ENCODE measurements around the gene FGD4. TPM values are rescaled to one million over a fixed set of nuclear protein-coding genes. Genes with fewer than 3 reads are reported as not detected.

FGD4 gene
- total RNA-seq, 2 donors from 2014 or later: 36.3 to 54.4 TPM

- Histone ChIP-seq H3K9me3 (no peaks in the 10 kb centered on the region), H3K27ac (no peak overlapping the region), H3K4me3 (no peak overlapping the region), H3K36me3 (replicated peaks in 1 of 2; ENCODE audit: insufficient read depth in 1 of 2, low read depth in 2 of 2) (no peaks in the 10 kb centered on the region), H3K27me3 (no peaks in the 10 kb centered on the region), H3K4me1 (no peaks in the 10 kb centered on the region)
- 89 to 93% methylated on average over 3 of the region's 3 CpGs for WGBS, 2 donors
- ATAC-seq: no peak
- no peak for TF ChIP-seq POLR2A (IDR thresholded peaks at IDR 0.05)
- TF ChIP-seq CTCF (IDR thresholded peaks at IDR 0.05): no peak
- no peak for DNase-seq
- intact Hi-C loops (cut with DNase I): no loop called here
Measured at GRCh38 chr12:32647275-32647674, 247.9 kb downstream of the FGD4 start.

DNA sequence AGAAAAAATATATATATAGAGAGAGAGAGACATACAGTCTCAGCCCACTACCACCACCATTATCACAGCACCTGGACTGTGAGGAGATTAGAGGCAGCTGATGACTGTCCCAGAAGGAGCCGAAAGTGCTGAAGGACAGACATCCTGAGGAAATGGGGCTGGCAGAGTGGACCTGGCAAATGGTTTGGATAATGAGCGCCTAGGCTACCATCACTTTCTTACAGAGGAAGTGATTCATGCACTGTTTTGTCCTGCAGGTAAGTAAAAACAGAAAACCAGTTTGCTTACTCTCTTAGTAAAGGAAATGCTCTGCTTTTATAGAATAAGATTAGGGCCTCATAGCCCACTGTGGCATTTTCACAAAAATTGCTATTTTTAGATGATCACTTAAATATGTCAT, 251.2 kb downstream of the FGD4 start:
- Histone ChIP-seq H3K4me1 (no peaks in the 10 kb centered on the region), H3K9me3 (no peaks in the 10 kb centered on the region), H3K27me3 (no peaks in the 10 kb centered on the region), H3K27ac (no peak overlapping the region), H3K36me3 (replicated peaks in 1 of 2; ENCODE audit: insufficient read depth in 1 of 2, low read depth in 2 of 2) (no peaks in the 10 kb centered on the region), H3K4me3 (no peak overlapping the region)
- no peak for ATAC-seq
- WGBS, 2 donors: 50 to 72% methylated on average over 2 of the region's 2 CpGs
- intact Hi-C loops (cut with DNase I): loop anchor here (10.0 kb wide), 1 partner anchor 196 kb away; no protein-coding TSS in a partner anchor
- no peak for TF ChIP-seq POLR2A (IDR thresholded peaks at IDR 0.05)
- DNase-seq: no peak

DNA sequence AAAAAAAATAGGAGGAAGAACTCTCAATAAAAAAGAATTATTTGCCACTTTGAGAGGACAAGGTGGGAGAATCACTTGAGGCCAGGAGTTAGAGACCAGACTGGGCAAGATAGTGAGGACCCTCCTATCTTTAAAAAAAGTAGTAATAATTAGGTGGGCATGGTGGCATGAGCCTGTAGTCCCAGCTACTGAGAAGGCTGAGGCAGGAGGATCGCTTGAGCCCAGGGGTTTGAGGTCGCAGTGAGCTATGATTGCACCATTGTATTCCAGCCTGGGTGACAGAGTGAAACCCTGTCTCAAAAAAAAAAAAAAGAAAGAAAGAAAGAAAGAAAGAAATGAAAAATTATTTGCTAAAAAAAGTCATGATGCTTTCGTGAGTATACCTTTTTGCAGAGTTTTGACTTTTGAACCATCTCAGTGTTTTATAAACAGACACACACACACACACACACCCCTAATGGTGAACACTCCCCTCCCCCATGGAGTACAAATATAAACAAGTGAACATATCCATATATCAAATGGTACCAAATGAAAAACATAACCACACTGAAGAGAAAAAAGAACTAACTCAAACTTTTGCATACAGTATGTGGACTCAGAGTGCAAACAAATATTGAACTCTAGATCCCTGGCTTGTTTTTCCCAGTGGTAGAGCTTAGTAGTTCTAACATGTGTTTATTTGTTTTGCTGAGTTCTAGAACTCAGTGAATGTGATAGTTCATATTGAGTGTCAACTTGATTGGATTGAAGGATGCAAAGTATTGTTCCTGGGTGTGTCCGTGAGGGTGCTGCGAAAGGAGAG, 252.0 kb downstream of the FGD4 start:
- intact Hi-C loops (cut with DNase I): loop anchor here (10.0 kb wide), 1 partner anchor 197 kb away; no protein-coding TSS in a partner anchor
- H3K36me3 ChIP-seq (replicated peaks in 1 of 2; ENCODE audit: insufficient read depth in 1 of 2, low read depth in 2 of 2): no peaks in the 10 kb centered on the region
- DNase-seq (no peak), ATAC-seq (no peak)
- WGBS, 2 donors: 90 to 93% methylated on average over 5 of the region's 5 CpGs
- TF ChIP-seq POLR2A (IDR thresholded peaks at IDR 0.05) (no peak), CTCF (IDR thresholded peaks at IDR 0.05) (no peak)
- H3K4me1 ChIP-seq: no peaks in the 10 kb centered on the region
- no peak overlapping the region for H3K27ac ChIP-seq
- H3K4me3 ChIP-seq: no peak overlapping the region
- no peaks in the 10 kb centered on the region for H3K9me3 ChIP-seq
- no peaks in the 10 kb centered on the region for H3K27me3 ChIP-seq

DNA sequence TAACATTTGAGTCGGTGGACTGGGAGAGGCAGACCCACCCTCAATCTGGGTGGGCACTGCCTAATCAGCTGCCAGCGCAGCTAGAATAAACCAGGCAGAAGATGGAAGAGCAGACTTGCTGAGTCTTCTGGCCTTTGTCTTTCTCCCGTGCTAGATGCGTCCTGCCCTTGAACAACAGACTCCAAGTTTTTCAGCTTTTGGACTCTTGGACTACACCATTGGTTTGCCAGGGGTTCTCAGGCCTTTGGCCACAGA, 252.5 kb downstream of the FGD4 start:
- Histone ChIP-seq H3K36me3 (replicated peaks in 1 of 2; ENCODE audit: insufficient read depth in 1 of 2, low read depth in 2 of 2) (no peaks in the 10 kb centered on the region), H3K4me3 (no peak overlapping the region), H3K4me1 (no peaks in the 10 kb centered on the region), H3K27me3 (no peaks in the 10 kb centered on the region), H3K9me3 (no peaks in the 10 kb centered on the region), H3K27ac (no peak overlapping the region)
- 72 to 76% methylated on average over 4 of the region's 4 CpGs for WGBS, 2 donors
- DNase-seq (no peak), ATAC-seq (no peak)
- intact Hi-C loops (cut with DNase I): loop anchor here (10.0 kb wide), 1 partner anchor 197 kb away; no protein-coding TSS in a partner anchor
- TF ChIP-seq CTCF (IDR thresholded peaks at IDR 0.05): no peak
- no peak for TF ChIP-seq POLR2A (IDR thresholded peaks at IDR 0.05)

GRCh38 chr12:32659908-32660440, 260.6 kb downstream of the FGD4 start:
- H3K4me3 ChIP-seq: no peak overlapping the region
- intact Hi-C loops (cut with DNase I): loop anchor here (10.0 kb wide), 2 partner anchors 205 to 295 kb away; no protein-coding TSS in a partner anchor
- no peak for ATAC-seq
- no peaks in the 10 kb centered on the region for H3K36me3 ChIP-seq (replicated peaks in 1 of 2; ENCODE audit: insufficient read depth in 1 of 2, low read depth in 2 of 2)
- TF ChIP-seq POLR2A (IDR thresholded peaks at IDR 0.05) (no peak), CTCF (IDR thresholded peaks at IDR 0.05) (no peak)
- H3K9me3 ChIP-seq: no peaks in the 10 kb centered on the region
- DNase-seq: no peak
- H3K27ac ChIP-seq: no peak overlapping the region
- H3K4me1 ChIP-seq: no peaks in the 10 kb centered on the region
- H3K27me3 ChIP-seq: no peaks in the 10 kb centered on the region
- WGBS, 2 donors: 40 to 49% methylated on average over 6 of the region's 6 CpGs

Data from body of pancreas (tissue), 4 donors.